NCI-H128 (cell line): ENCODE measurements around the gene PRND.
"Not testable (repeated sequence)": the region's sequence is repeated elsewhere in the genome, so short reads cannot be mapped to it uniquely, and the experiment has no call there.

Experiments
- DNase-seq: peaks from one replicate; lab custom pipeline; 2025; ENCODE audit not compliant: unreplicated experiment; lab: John Stamatoyannopoulos, UW

Gene PRND, protein sequence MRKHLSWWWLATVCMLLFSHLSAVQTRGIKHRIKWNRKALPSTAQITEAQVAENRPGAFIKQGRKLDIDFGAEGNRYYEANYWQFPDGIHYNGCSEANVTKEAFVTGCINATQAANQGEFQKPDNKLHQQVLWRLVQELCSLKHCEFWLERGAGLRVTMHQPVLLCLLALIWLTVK

DNA sequence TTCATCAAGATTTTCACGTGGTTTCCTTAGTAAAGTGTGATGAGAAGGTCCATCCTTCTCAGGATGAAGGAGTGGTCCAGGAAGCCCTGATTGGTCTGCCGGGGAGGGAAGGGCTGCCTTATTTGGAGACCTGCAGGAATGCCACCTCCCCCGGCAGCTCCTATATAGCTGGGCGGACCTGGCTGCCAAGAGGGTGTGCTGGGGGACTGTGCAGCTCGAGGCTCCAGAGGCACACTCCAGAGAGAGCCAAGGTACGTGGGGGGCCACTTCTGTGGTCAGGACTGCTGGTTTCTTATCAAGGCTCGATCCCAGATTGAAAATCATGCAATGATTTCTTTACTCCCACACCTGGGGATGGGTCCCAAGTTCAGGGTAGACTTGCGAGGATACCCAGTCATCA, at the start of gene PRND:
TSS of gene PRND (plus strand) at position 191 of the 400 bp plus-strand sequence. CDS start 2,643 bp downstream, outside the sequence.
- DNase-seq: no peak

DNA sequence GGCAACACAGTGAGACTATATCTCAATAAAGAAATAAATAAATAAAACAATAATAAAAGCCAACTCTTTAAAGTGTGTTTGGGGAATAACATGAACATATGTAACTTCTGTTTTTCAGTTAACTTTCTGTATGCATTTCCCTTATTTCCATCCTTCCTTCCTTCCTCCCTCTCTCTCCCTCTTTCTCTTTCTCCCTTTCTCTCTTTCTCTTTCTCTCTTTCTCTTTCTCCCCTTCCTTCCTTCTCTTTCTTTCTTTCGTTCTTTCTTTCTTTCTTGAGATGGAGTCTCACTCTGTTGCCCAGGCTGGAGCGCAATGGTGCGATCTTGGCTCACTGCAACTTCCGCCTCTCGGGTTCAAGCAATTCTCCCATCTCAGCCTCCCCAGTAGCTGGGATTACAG, 48.8 kb upstream of the PRND start:
- DNase-seq: no peak

DNA sequence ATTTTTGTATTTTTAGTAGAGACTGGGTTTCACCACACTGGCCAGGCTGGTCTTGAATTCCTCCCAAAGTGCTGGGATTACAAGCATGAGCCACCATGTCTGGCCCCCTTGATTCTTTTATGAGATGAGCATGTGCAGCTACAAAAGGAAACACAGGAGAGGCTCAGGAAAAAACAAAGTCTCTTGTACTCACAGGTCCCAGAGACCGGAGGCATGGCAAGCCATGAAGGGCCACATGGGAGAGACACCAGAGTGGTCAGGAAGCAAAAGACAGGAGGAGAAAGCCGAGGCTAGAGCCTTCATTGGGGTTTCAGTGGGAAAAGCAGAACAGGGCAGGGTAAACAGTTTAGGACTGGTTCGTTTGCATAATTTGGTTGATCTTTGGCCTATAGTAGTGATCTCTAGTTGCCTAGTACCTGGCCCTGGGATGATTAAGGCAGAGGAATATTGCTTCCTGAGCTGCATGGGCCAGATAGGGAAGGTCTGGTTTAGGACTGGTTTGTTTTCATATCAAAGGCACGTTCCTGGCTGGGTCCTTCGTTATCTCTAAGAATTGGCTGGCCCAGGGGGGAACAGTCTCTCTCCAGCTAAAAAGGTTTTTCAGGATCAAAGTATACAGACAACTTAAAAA, 48.2 kb upstream of the PRND start:
- no peak for DNase-seq

DNA sequence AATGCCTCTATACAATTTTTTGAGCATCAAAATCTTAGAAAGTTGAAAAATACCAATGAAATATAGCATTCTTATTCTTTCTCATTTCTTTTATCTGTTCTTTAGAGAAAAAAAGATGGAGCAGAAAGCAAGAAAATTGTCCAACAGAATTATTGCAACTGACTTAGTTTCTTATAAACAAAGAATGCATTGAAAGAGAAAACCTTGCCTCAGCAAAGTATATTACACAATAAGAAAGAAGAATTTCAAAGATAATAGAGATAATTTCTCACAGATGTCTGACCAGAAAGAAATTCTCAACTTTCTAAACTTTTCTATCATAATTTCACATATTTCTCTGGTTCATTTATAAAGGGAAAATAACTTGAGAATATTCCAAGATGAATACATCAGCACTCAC, 47.0 kb upstream of the PRND start:
- DNase-seq: no peak

DNA sequence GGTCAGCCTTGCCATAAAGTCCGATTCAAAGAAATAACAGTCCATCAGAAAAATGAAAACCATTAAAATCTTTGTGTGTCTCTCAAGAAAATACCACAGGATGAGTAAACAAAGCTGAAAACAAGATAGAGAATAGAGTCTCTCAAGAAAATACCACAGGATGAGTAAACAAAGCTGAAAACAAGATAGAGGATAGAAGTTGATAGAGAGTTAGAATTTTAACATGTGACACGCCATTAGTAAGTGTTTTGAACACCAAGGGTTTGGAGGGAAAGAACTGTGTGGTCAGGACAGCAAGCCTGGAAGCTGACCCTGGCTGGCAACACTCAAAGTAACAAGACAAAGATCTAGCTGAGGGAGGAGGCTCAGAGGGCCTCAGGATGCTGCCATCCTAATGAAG, 43.9 kb upstream of the PRND start:
- no peak for DNase-seq

DNA sequence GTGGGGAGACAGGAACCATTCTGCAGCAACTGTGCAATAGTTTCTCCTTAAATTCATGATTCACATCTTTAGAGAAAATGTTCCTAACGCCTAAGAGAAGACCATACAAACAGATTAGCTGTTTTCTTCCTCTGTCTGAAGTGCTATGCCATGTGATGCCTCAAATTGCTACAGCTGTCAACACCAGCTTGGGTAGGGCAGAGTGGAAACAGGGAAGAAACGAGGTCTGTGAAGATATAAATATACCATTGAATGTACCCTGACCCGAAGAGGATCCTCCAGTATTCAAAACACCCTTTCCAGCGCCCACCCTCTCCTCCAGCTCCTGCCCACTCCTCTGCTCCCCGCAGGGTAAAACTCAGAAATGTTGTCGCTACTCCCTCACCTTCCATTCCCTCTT, 40.3 kb upstream of the PRND start:
- DNase-seq: no peak

DNA sequence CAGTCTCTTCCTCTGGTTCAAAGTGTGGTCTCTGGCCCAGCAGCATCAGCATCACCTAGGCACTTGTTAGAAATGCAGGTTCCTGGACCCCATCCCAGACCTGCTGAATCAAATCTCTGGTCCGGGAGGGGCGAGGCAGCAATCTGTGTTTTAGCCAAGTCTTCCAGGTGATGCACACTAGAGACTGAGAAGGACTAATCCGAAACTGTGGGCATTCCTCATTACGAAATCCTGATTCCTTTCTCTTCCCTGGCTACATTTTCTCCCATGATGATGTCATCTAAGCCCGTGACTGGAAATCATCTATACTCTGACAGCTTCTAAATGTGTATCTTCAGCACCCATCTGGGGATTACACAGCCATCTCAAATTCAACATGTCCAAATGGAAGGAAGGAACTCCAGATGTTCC, 39.7 kb upstream of the PRND start:
- no peak for DNase-seq

DNA sequence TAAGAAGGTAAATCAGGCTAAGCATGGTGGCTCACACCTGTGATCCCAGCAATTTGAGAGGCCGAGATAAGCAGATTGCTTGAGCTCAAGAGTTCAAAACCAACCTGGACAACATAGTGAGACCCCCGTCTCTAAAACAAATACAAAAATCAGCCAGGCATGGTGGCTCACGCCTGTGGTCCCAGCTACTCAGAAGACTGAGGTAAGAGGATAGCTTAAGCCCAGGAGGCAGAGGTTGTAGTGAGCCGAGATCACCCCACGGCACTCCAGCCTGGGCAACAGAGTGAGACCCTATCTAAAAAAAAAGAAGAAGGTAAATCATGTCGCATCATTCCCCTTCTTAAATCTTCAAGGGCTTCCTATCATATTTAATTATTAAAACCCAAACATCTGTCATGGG, 39.0 kb upstream of the PRND start:
- DNase-seq: no peak

DNA sequence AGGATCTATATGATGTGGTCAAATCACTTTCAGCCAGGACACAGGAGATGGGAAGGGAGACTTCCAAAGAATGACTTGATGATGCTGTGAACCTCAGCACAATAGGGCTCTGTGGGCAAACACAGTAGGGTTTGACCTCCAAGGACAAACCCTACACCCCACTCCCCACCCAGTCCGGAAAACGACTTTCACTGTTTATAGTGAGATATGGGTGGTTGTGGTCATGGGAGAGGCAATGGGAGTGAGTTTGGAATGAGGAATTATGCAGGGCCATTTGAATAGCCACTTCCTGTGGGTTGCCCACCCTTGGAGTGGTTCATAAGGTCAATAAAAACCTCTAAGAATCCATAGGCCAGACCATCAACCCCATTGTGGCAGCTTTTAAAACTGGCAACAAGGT, 38.4 kb upstream of the PRND start:
- no peak for DNase-seq

DNA sequence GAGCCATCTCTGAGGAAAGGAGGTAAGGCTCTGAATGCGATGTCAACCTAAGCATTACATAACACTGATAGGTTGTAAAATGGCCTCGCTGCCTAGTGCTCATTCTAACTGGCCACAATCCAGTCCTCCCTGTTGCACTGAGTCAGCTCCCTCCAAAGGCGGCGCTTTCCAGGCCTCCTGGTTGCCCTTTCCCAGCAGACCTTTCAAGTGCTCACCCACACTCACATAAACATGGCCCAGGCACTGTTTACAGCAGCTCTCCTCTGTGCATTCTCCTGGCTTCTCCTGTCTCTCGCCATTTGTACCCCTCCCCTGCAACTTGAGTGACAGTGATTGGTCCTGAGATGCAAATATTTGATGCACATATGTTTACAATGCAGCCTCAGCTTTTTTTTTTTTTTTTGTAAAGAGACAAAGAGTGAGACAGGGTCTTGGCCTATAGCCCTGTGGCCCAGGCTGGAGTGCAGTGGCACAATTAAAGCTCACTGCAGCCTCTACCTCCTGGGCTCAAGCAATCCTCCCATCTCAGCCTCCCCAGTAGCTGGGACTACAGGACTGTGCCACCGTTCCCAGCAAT, 36.8 kb upstream of the PRND start:
- DNase-seq: no peak

DNA sequence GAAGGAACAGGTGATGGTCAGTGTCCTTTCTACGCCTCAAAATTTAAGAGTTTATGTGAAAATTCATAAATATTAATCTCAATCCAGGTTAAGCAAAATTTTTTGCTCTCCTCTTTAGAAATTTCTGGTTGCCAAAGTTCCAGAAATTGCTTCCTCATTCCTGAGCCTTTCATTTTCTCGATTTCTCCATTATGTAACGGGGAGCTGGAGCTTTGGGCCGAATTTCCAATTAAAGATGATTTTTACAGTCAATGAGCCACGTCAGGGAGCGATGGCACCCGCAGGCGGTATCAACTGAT, 35.8 kb upstream of the PRND start:
- no peak for DNase-seq

DNA sequence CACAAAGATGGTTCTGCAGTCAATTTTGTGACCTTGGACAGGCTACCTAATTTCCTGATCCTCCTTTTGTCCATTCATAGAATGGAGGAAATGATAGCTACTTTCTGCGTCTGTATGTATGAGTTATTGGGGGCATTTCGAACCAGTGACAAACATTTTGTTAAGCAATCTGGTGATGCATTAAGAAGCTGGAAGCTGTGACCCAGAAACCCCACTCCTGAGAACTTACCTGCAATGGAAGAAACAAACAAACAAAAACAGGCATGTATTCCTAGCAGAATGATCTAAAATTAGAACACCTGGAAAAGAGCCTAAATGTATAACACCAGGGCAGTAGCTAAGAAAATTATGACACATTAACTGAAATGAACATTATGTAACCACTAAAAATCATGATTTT, 33.4 kb upstream of the PRND start:
- no peak for DNase-seq

DNA sequence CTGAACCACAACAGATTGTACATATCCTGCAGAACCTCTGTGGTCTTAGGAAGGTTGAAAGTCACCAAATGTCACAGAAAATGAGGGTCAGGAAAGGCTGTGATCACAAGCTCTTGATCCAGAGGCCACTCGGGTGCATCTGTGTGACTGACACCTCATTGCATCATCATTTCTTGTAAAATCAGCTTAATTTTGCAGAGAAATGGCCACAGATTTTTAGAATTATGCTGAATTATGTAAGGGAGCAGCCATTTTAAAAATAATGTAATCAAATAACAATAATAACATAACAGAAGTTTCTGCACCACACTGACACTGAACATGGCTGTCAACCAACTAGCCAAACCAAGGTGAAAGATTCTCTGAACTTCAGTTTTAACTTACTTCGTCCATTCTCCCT, 32.5 kb upstream of the PRND start:
- DNase-seq: no peak

DNA sequence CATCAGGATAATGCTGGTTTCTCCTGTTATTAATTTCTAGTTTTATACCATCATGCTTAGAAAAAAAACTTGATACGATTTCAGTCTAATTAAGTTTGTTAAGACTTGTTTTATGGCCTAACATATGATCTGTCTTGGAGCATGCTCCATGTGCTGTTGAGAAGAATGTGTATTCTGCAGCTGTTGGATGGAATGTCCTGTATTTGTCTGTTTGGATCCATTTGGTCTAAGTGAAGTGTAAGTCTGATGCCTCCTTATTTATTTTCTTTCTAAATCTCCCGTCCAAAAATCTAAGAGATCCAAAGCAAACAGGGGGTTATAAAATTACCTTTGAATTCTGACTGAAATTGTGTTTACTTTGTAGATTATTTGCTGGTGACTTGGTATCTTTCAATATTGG, 30.0 kb upstream of the PRND start:
- DNase-seq: no peak

DNA sequence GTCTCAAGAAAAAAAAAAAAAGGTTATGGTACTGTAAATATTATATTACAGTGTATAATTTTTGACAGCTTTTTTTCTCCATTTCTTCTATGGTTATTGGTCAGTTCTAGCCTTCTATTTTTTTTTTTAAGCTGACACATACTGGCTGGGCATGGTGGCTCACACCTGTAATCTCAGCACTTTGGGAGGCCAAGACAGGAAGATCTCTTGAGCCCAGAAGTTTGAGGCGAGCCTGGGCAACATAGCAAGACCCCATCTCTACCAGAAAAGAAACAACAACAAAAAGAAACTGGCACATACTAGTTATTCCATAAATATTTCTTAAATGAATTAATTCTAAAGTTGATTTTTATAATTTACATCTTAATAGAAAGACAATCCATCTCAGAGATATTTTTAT, 27.6 kb upstream of the PRND start:
- DNase-seq: no peak

DNA sequence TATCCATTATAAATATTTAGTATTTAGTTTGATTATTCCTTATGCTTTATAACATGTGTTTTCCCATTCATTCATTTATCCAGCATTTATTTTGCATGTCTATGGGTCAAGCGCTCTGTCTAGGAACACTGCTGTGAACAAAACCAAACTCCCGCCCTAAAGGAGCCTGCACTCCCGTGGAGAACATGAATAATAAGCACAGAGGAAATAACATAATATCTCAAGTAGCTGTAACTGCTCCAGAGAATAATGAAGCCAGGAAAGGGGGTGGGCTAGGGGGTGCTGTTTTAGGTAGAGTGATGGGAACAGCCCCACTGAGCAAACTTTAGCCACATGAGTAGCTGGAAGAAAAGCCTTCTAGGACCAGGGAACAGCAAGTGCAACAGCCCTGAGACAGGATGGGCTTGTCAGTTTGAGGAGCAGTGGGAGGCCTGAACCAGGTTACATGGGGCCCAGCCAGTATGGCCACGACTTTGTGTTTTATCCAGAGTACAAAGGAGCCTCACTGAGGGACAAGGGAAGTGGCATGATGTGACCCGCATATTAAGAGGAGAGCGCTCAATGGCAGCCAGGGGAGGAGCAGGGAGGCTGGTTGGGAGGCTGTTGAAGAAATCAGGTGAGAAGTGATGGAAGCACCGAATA, 24.4 kb upstream of the PRND start:
- no peak for DNase-seq

DNA sequence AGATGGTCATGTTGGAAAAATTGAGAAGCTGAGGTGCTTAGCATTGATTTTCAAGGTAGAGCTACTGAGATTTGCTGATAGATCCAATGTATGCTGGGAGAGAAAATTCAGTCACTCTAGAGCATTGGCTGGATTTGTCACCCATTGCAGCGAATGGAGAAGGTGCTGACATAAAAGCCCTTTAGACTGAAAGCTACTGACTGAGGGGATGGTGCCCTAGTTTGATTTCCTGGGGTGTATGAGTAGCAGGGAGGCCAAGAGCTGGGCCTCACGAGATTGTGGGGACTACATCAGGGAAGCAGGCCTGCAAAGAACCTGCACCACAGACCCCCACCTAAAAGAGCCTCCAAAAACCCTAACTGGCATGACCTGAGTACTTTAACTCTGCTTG, 23.9 kb upstream of the PRND start:
- DNase-seq: no peak

DNA sequence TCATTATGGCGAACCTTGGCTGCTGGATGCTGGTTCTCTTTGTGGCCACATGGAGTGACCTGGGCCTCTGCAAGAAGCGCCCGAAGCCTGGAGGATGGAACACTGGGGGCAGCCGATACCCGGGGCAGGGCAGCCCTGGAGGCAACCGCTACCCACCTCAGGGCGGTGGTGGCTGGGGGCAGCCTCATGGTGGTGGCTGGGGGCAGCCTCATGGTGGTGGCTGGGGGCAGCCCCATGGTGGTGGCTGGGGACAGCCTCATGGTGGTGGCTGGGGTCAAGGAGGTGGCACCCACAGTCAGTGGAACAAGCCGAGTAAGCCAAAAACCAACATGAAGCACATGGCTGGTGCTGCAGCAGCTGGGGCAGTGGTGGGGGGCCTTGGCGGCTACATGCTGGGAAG, 22.5 kb upstream of the PRND start:
- DNase-seq: no peak

DNA sequence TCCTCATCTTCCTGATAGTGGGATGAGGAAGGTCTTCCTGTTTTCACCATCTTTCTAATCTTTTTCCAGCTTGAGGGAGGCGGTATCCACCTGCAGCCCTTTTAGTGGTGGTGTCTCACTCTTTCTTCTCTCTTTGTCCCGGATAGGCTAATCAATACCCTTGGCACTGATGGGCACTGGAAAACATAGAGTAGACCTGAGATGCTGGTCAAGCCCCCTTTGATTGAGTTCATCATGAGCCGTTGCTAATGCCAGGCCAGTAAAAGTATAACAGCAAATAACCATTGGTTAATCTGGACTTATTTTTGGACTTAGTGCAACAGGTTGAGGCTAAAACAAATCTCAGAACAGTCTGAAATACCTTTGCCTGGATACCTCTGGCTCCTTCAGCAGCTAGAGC, 21.8 kb upstream of the PRND start:
- no peak for DNase-seq

DNA sequence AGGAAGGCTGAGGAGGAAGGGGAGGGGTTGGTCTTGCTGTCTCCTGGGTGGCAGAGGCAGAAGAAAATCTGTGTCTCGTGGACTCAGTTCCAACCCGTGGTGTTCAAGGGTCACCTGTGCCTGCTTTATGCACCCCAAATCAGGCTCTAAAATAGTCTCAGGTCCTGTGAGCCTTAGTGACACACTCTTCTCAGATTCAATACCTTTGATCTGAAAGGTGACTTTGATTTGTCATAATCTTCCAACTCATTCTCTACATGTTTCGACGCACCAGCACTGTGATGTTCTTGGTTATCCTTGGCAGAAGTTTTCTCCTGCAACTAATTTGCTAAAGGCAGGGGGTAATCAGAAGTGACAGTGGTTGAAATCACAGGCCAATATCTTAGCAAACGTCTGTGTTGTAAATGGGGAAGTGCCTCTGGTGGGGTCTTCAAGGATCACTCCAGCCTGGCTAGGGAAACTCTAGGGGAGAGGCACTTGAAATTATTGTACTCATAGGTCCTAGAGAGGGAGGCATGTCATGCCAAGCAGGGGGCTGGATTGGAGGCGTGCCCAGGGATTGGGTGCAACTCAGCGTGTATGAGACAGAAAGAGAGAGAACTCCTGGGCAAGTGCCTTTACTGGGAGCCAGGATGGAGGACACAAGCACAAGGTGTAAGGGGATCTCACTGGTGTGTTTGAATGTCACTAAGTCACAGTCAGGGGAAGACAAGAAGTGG, 19.0 kb upstream of the PRND start:
- no peak for DNase-seq

DNA sequence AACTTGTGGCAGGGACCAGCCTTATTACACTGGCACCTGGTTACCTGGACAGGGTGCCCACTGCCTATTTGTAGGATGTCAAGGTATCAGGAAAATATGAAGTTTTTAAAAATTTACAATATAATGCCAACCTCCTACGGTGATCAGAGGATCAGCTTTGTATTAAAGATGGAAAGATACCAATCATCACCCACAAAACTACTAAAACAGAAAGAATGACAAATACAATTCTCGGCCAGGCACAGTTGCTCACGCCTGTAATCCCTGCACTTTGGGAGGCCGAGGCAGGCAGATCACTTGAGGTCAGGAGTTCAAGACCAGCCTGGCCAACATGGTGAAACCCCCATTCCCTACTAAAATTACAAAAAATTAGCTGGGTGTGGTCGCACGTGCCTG, 18.4 kb upstream of the PRND start:
- no peak for DNase-seq

DNA sequence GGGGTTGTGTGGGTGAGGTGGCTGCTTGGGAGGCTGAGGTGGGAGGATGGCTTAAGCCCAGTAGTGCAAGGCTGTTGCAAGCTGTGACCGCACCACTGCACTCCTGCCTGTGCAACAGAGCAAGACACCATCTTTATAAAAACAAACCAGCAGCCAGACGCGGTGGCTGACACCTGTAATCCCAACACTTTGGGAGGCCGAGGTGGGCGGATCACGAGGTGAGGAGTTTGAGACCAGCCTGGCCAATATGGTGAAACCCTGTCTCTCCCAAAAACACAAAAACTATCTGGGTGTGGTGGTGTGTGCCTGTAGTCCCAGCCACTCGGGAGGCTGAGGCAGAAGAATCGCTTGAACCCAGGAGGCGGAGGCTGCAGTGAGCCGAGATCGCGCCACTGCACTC, 14.8 kb upstream of the PRND start:
- not testable (repeated sequence) for DNase-seq
